Heart left ventricle (tissue), 13 donors: ENCODE results near the gene CD300LB.
"Not testable (repeated sequence)": the region's sequence is repeated elsewhere in the genome, so short reads cannot be mapped to it uniquely, and the experiment has no call there.

Source experiments
- CTCF ChIP-seq, 12 donors: fragments of 200-600 bp; sonication (generic) in 4 of 12; IDR thresholded peaks; one replicate each; pipeline versions ENCODE4 v1.5.0 to v1.8.0; 2018 to 2022; ENCODE audit warnings: antibody characterized with exemption in 12 of 12, mild to moderate bottlenecking in 5 of 12
- POLR2A ChIP-seq, 2 donors: fragments of 450-650 bp; IDR thresholded peaks; one replicate each; pipeline ENCODE4 v1.6.1; 2017; ENCODE audit warnings: antibody characterized with exemption in 2 of 2, mild to moderate bottlenecking in 2 of 2, moderate library complexity in 2 of 2
- donor health status: ischemic (EF 13 %, LVEDD 7.1; RV severe dilation, severe dysfunction).
- donor health status: DM: no; HTN: yes; CAD: no.
- donor health status: DM: no; HTN: no; CAD: no.
- donor health status: ischemic (EF 25% LVEDD 6.9; RV normal size, moderate dysfunction).
- donor health status: ischemic (EF 25% LVEDD 5.7; RV mildly dilated, moderate dysfunction).
- donor health status: ischemic (EF 35%, LVEDD 5.7; RV mildly dilated, moderate dysfunction).
- donor health status: nonischemic (EF 11% LVEDD 7.7; RV severe dilation, severe dysfunction).
- donor health status: DM: yes; HTN: yes; CAD: no.
- donor health status: PGD.
- donor health status: ischemic (EF 29% LVEDD 5.4; RV normal size, mild dysfunction).
- donor health status: nonischemic (EF 23%, LVEDD 6.1; RV moderate dilation, normal function).

GRCh38 chr17:74558402-74558801, 27.1 kb upstream of the CD300LB start:
- TF ChIP-seq CTCF, POLR2A (IDR thresholded peaks at IDR 0.05): not testable (repeated sequence)
